ENCODE data around the gene PDE4DIP. TPM values are rescaled to one million over a fixed set of nuclear protein-coding genes. Genes with fewer than 3 reads are reported as not detected.
"Not testable (repeated sequence)": the region's sequence is repeated elsewhere in the genome, so short reads cannot be mapped to it uniquely, and the experiment has no call there.

The PDE4DIP gene
- total and polyA plus RNA-seq, 2 donors (not counting 3 experiments of a cell fraction or from before 2014, with no cell fraction given), result 6.3 to 26.4 TPM

DNA sequence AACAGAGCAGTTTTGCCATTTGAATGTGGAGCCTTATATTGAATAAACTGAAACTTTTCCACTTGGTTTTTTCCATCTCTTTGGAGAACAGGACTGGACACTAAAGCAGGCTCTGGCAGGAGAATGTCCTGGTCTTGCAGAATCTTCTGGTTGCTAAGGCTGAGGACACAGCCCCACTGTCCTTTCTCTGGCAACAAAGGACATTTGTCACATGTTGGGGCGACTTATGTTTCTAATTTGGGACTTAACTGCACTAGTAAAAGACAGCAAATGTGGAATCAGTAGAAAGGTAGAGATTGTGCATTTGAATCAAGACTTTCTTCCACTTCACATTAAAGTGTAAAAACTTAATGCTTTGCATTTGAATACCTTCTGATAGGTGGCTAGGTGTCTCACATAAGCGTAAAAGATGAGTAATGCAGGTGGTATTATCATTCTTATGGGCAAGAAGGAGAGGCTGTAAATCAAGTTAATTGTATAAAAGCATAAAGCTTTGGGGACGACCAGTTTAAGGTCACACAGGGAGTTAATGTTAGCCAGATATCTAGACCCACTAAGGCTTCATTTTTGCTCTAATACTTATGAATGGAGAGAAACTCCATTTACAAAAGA is 74.7 kb downstream of the PDE4DIP start:
- H3K9me1 ChIP-seq (replicated peaks; ENCODE audit: control insufficient read depth, extremely low read depth, insufficient read depth, low read length); H3K4me1 ChIP-seq (ENCODE audit: control insufficient read depth, extremely low read depth, insufficient read depth, low read length); H3K4me3 ChIP-seq (replicated peaks in 1 of 3; ENCODE audit: insufficient read depth in 1 of 3, low read depth in 1 of 3, low read length in 3 of 3); H3K4me2 ChIP-seq (ENCODE audit: insufficient read depth, low read length); H3K27me3 ChIP-seq (ENCODE audit: control insufficient read depth in 2 of 2, insufficient read depth in 2 of 2, low read length in 2 of 2); dilution Hi-C loops (cut with MboI; ENCODE audit: extremely low pct_ligation_motif_present, low sequenced_read_pairs); FAIRE-seq; DNase-seq (ENCODE audit: low read depth, low spot score); POLR2A ChIA-PET; CTCF ChIA-PET; H3K27ac ChIP-seq (ENCODE audit: insufficient read depth, low read depth, low read length); BruUV-seq (replicated peaks); H3K9me3 ChIP-seq (replicated peaks; ENCODE audit: control insufficient read depth, insufficient read depth, low read length); H3K36me3 ChIP-seq (ENCODE audit: control insufficient read depth in 2 of 2, extremely low read depth in 1 of 2, insufficient read depth in 2 of 2, low read length in 2 of 2); H4K20me1 ChIP-seq (replicated peaks; ENCODE audit: control insufficient read depth, extremely low read depth, insufficient read depth, low read length); H2AFZ ChIP-seq (ENCODE audit: low read depth, low read length); H3K79me2 ChIP-seq (ENCODE audit: control insufficient read depth, insufficient read depth, low read length); intact Hi-C loops (cut with micrococcal nuclease); H3K9ac ChIP-seq (replicated peaks; ENCODE audit: extremely low read depth, insufficient read depth, low read length): not testable (repeated sequence)

GRCh38 chr1:148921047-148921446 is 76.8 kb downstream of the PDE4DIP start:
- H2AFZ ChIP-seq (ENCODE audit: low read depth, low read length); H3K4me2 ChIP-seq (ENCODE audit: insufficient read depth, low read length); BruUV-seq (replicated peaks); POLR2A ChIA-PET; H3K27ac ChIP-seq (ENCODE audit: insufficient read depth, low read depth, low read length); intact Hi-C loops (cut with micrococcal nuclease); H3K9me1 ChIP-seq (replicated peaks; ENCODE audit: control insufficient read depth, extremely low read depth, insufficient read depth, low read length); H3K4me3 ChIP-seq (replicated peaks in 1 of 3; ENCODE audit: insufficient read depth in 1 of 3, low read depth in 1 of 3, low read length in 3 of 3); DNase-seq (ENCODE audit: low read depth, low spot score); CTCF ChIA-PET; H3K4me1 ChIP-seq (ENCODE audit: control insufficient read depth, extremely low read depth, insufficient read depth, low read length); H3K9me3 ChIP-seq (replicated peaks; ENCODE audit: control insufficient read depth, insufficient read depth, low read length); H3K79me2 ChIP-seq (ENCODE audit: control insufficient read depth, insufficient read depth, low read length); dilution Hi-C loops (cut with MboI; ENCODE audit: extremely low pct_ligation_motif_present, low sequenced_read_pairs); H4K20me1 ChIP-seq (replicated peaks; ENCODE audit: control insufficient read depth, extremely low read depth, insufficient read depth, low read length); FAIRE-seq; H3K9ac ChIP-seq (replicated peaks; ENCODE audit: extremely low read depth, insufficient read depth, low read length); H3K36me3 ChIP-seq (ENCODE audit: control insufficient read depth in 2 of 2, extremely low read depth in 1 of 2, insufficient read depth in 2 of 2, low read length in 2 of 2); H3K27me3 ChIP-seq (ENCODE audit: control insufficient read depth in 2 of 2, insufficient read depth in 2 of 2, low read length in 2 of 2): not testable (repeated sequence)

DNA sequence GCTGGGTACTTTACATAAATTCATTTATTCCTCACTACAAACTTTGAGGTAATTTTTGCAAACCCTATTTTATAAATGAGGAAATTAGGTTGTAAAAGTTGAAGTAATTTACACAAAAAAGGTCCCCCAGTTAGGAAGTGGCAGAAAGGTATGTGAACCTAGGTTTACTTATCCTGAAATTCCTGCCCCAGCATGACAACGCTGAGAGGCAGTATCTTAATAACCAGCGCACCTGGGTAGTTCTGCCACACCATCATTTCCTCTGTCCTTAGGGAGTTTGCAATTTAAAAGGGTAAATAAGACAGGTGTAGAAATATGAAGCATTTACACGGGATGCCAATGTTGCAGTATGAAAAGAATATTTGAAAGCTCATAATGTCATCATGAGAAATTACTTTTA is 79.6 kb downstream of the PDE4DIP start:
- H3K27ac ChIP-seq (ENCODE audit: insufficient read depth, low read depth, low read length); H3K4me2 ChIP-seq (ENCODE audit: insufficient read depth, low read length); CTCF ChIA-PET; H3K9ac ChIP-seq (replicated peaks; ENCODE audit: extremely low read depth, insufficient read depth, low read length); H3K9me1 ChIP-seq (replicated peaks; ENCODE audit: control insufficient read depth, extremely low read depth, insufficient read depth, low read length); H3K36me3 ChIP-seq (ENCODE audit: control insufficient read depth in 2 of 2, extremely low read depth in 1 of 2, insufficient read depth in 2 of 2, low read length in 2 of 2); H2AFZ ChIP-seq (ENCODE audit: low read depth, low read length); H3K4me3 ChIP-seq (replicated peaks in 1 of 3; ENCODE audit: insufficient read depth in 1 of 3, low read depth in 1 of 3, low read length in 3 of 3); H4K20me1 ChIP-seq (replicated peaks; ENCODE audit: control insufficient read depth, extremely low read depth, insufficient read depth, low read length); H3K27me3 ChIP-seq (ENCODE audit: control insufficient read depth in 2 of 2, insufficient read depth in 2 of 2, low read length in 2 of 2); dilution Hi-C loops (cut with MboI; ENCODE audit: extremely low pct_ligation_motif_present, low sequenced_read_pairs); BruUV-seq (replicated peaks); intact Hi-C loops (cut with micrococcal nuclease); H3K79me2 ChIP-seq (ENCODE audit: control insufficient read depth, insufficient read depth, low read length); H3K9me3 ChIP-seq (replicated peaks; ENCODE audit: control insufficient read depth, insufficient read depth, low read length); FAIRE-seq; H3K4me1 ChIP-seq (ENCODE audit: control insufficient read depth, extremely low read depth, insufficient read depth, low read length); DNase-seq (ENCODE audit: low read depth, low spot score); POLR2A ChIA-PET: not testable (repeated sequence)

DNA sequence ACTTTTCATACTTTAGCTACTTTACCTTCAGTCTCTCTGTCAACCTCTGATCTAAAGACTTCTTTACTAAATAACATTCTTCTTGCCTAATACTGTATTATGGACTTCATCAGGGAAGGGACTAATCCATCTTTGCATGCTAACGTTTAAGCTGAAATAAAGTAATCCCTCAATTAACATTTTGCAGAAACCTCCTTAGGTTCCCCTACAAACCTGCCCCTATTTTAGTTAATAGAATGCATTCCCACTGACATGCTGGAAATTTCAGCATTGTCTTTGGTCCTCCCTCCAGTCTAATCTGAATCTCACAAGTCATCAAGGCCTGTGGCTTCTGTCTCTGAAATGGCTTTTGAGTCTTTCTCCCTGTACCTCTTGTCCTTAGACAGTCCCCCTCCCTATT is 83.4 kb downstream of the PDE4DIP start:
- H3K9ac ChIP-seq (replicated peaks; ENCODE audit: extremely low read depth, insufficient read depth, low read length); BruUV-seq (replicated peaks): not testable (repeated sequence)

More for the DNA sequence above, 83.4 kb downstream of the PDE4DIP start:
- H3K4me2 ChIP-seq (ENCODE audit: insufficient read depth, low read length); FAIRE-seq; H3K4me3 ChIP-seq (replicated peaks in 1 of 3; ENCODE audit: insufficient read depth in 1 of 3, low read depth in 1 of 3, low read length in 3 of 3); CTCF ChIA-PET; H3K9me1 ChIP-seq (replicated peaks; ENCODE audit: control insufficient read depth, extremely low read depth, insufficient read depth, low read length); intact Hi-C loops (cut with micrococcal nuclease); H3K79me2 ChIP-seq (ENCODE audit: control insufficient read depth, insufficient read depth, low read length); H2AFZ ChIP-seq (ENCODE audit: low read depth, low read length); H4K20me1 ChIP-seq (replicated peaks; ENCODE audit: control insufficient read depth, extremely low read depth, insufficient read depth, low read length); H3K9me3 ChIP-seq (replicated peaks; ENCODE audit: control insufficient read depth, insufficient read depth, low read length); H3K27ac ChIP-seq (ENCODE audit: insufficient read depth, low read depth, low read length); H3K27me3 ChIP-seq (ENCODE audit: control insufficient read depth in 2 of 2, insufficient read depth in 2 of 2, low read length in 2 of 2); POLR2A ChIA-PET; H3K36me3 ChIP-seq (ENCODE audit: control insufficient read depth in 2 of 2, extremely low read depth in 1 of 2, insufficient read depth in 2 of 2, low read length in 2 of 2); DNase-seq (ENCODE audit: low read depth, low spot score); H3K4me1 ChIP-seq (ENCODE audit: control insufficient read depth, extremely low read depth, insufficient read depth, low read length); dilution Hi-C loops (cut with MboI; ENCODE audit: extremely low pct_ligation_motif_present, low sequenced_read_pairs): not testable (repeated sequence)

Data from endothelial cell of umbilical vein (primary cell).